PC-3 (cell line): ENCODE data around the gene ZNF606.

Source experiments
- CTCF ChIP-seq: fragments of 300-600 bp; sonication (generic); conservative IDR thresholded peaks from 2 replicates; pipeline ENCODE4 v1.5.1; 2017; ENCODE audit warnings: antibody characterized with exemption, low read depth, mild to moderate bottlenecking, low read length
- EZH2 ChIP-seq: fragments of 300-600 bp; sonication (generic); IDR thresholded peaks from one replicate; pipeline ENCODE4 v1.6.1; 2017; ENCODE audit warnings: antibody characterized with exemption, mild to moderate bottlenecking, low read length; ENCODE audit not compliant: unreplicated experiment
- EZH2phosphoT487 ChIP-seq: fragments of 300-600 bp; sonication (generic); IDR thresholded peaks from 2 replicates; pipeline ENCODE4 v1.6.1; 2018; ENCODE audit warnings: mild to moderate bottlenecking, antibody characterized with exemption, low read length, borderline replicate concordance

- TF ChIP-seq CTCF (no peak), EZH2 (no peak), EZH2phosphoT487 (no peak)
Measured at GRCh38 chr19:57947088-57947418, 55.6 kb downstream of the ZNF606 start.
